AG08396 (cell line): ENCODE measurements around the gene ZBTB7C.
A peak's percentile ranks its signal among the peaks of the same experiment; 100 is the strongest.
"Not testable (repeated sequence)": the region's sequence is repeated elsewhere in the genome, so short reads cannot be mapped to it uniquely, and the experiment has no call there.

Experiments used
- DNase-seq: peaks from one replicate; pipeline ENCODE4 v3.0.0; 2012; ENCODE audit warnings: low spot score, mixed read lengths

Gene ZBTB7C

DNA sequence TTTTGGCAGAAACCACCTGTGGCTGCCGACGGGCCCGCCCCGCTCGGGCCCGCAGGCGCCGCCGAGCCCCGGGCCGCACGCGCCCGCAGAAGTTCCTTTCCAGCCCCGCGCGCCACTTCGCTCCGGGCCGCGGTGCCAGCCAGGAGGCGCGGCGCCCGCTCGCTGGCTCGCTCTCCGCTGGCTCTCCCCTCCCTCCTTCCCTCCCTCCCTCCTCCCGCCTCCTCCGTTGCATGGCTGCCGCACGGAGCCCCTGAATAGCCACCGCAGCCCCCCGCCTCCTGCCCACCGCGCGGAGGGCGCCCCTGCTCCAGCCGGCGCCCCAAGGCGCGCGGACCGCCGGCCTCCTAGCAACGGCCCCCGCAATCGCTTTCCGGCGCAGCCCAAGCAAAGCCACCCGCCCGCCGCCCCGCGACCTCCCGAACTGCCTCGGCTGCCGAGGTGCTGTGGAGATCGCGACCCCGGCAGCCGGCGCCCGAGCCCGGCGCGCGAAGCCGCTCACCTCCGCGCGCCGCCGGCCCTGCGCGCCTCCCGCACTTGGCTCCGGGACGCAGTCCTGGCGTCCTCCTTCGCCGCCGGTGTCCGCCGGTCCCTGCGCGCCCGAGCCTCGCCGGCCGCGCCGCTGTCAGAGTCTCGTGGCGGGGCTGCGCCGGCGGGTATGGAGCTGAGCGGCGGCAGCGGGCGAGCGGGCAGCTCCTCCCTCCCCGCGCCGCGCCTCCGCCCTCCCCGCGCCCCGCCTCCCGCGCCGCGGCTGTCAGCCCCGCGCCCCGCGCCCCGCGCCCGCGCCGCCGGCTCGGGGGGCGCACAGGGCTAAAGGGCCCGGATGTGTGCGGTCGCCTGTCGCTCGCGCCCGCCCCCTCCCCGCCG lies at the start of gene ZBTB7C:
TSS of gene ZBTB7C (minus strand) at position 657 of the 864 bp plus-strand sequence.
- DNase-seq: peak; percentile 69

DNA sequence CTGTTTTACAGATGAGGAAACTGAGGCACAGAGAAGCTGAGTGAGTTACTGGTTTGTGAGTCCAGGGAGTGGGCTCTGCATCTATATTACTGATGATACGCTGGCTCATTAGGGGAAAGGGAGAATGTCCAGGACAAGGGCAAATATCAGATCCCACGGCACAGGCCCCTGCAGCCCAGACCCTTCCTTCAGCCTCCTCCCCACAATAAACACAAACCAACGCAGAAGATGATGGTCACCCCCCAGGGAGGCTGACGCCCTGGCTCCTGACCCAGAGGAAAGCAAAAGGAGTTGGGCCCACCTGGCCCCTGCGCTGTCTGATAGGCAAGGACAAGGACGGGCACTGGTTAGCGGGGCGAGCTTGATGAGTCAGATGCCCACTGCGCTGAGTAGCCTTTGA lies 47.7 kb upstream of the ZBTB7C start:
- DNase-seq: no peak

DNA sequence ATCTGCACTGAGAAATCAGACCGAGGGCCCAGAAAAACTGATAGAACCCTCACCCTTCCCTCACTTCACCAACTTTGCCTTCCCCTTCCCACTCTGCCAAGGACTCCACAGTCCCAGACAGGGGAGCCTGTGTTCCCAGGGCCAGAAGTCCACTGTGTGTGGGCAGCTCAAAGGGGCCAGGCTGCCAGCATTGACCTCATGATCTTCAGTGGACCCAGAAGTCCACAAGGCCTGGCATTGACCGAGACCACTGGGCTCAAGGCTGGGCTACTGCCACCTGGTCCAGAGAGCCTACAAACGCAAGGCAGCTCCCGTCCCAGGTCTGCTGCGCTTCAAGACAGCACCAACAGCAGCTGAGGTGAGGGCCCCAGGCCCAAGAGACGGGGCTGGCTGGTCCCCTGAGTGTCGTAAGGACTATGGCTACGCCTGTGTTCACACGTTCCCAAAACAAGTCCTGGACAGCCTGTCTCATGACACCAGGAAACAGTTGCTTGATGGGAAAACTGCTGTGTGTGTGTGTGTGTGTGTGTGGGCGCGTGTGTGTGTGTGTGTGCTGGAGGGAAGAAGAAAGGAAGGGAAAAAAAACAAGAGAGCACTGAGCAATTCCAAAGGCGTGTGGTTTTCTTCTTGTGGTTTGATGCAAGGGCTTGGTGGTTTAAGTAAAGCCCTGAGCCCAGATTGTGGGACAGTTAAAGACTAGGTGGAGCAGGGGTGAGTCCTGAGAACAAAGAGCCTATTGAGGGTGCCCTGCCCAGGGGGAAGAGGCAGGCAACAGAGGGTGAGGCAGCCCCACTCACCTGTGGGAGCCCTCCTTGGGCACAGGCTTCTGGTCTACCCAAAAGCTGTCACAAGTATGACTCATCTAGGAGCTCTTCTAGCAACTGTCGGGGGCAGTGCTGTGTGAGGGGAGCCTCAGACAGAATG lies 46.6 kb upstream of the ZBTB7C start:
- peak; percentile 62 for DNase-seq

DNA sequence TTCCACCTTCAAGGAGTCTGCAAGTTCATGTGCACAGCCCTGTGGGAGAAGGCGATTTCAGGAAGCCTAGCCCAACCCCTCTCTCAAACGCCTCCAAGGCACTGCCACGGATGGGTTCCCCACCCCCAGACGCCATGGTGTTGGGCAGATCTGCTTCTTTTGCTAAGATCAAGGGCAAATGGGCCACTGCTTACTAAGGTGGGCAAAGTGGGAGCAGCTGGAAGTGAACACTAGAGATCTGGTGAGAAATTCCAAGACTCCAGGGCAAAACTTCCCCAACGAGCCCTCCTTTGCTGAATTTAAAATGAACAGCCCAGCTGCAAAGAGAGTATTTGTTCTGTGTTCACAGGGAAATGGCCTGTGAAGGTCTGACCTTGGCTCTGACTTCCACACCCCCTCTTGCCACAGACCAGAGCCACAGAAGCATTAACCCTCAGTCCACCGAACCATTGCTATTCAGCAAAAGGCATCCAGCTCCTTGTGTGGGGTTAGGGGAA lies 45.1 kb upstream of the ZBTB7C start:
- DNase-seq: no peak

GRCh38 chr18:48453330-48454066 lies 44.3 kb upstream of the ZBTB7C start:
- DNase-seq: no peak

DNA sequence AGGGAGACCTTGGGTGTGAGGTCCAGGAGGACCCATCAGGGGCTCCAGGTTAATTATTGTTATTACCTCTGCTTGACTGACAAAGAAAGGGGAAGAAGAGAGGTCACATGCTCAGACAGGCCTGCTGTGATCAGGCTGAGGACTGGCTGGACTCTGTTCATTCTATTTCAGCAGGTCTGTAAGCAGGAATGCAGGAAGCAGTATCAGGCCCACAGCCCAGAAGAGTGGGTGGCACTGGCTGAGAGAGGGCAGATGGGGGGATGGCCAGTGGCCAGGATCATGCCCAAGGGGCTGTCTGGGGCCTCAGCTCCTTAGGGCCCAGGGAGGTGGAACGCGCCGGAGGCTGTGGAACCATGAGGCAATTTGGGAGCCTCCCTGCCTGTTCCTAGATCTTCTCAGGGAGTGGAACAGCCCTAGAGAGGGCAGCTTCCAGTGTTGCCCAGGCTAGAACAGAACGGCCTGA lies 43.7 kb upstream of the ZBTB7C start:
- no peak for DNase-seq

DNA sequence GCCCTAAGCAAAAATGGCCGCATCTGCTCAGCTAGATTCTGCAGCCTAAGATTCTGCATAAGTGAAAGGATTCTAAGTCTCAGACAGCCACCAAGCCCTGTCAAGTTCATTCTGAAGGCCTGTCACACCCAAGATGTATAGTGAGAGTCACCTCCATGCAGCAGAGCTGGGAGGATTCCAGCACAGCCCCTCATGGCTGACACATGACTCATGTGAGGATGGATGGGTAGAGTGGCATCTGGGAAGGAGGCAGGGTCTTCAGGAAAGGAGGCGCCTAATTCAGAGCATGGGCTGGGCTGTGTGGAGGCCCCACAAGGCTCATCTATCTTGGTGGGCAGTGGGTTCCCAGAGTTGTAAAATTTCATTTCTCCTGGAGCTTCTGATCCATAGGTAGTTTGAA lies 41.5 kb upstream of the ZBTB7C start:
- DNase-seq: no peak

DNA sequence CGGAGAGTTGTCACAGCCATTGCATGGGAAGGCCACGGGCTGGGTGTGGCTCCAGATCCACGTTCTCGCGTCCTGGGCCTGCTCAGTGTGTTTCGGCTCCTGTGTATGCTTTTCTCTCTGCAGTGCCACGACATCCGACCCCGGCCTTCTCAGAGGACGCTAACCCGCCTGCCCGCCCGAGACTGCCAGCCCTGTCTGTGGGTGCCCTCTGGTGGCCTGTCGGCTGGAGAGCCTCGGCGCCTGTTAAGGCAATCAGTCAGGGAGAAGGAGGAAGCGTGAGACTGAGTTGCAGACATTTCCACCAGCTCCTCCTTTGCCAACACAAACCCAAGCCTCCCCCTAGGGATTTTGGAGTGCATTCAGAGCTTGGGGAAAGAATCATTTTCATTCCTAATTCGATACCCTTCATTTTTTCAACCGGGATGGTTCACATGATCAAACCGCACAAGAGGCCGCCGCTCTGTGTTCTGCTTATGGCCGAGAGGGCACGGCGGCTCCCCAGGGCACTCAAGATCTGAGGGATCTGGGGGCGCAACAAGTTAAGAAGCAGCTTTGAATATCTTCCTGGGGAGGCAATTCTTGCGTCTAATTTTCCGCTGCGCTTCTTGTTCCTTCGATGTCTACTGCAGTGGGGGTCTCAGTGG lies 37.5 kb upstream of the ZBTB7C start:
- DNase-seq: peak; percentile 77

GRCh38 chr18:48445540-48445939 lies 36.4 kb upstream of the ZBTB7C start:
- DNase-seq: peak; percentile 70

GRCh38 chr18:48442761-48443160 lies 33.6 kb upstream of the ZBTB7C start:
- DNase-seq: no peak

DNA sequence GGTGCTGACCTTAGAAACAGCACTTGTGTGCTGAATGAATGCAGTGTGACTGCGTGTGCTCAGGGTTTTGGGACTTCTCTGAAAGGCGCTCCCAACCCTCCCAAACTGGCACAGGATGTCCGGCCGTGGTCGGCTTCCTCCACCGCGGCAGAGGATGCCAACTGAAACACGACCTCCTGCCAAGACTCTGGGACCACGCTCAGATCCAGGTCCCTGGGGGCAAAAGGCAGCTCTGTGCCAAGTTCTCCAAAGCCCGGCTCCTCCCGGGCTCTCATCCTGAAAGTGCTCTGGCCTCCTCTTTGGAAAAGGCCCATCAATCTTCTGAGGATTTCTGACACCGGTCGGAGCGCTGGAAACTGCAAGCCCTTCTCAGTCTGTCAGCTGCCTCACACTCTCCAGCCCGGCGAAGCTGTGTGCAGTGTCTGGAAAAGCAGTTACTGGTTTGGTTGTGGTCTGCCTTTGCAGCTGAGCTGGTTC lies 32.3 kb upstream of the ZBTB7C start:
- no peak for DNase-seq

- no peak for DNase-seq
Measured at GRCh38 chr18:48440924-48441323, 31.7 kb upstream of the ZBTB7C start.

GRCh38 chr18:48436907-48437306 lies 27.7 kb upstream of the ZBTB7C start:
- no peak for DNase-seq

- DNase-seq: not testable (repeated sequence)
Measured at GRCh38 chr18:48434382-48434781, 25.2 kb upstream of the ZBTB7C start.

DNA sequence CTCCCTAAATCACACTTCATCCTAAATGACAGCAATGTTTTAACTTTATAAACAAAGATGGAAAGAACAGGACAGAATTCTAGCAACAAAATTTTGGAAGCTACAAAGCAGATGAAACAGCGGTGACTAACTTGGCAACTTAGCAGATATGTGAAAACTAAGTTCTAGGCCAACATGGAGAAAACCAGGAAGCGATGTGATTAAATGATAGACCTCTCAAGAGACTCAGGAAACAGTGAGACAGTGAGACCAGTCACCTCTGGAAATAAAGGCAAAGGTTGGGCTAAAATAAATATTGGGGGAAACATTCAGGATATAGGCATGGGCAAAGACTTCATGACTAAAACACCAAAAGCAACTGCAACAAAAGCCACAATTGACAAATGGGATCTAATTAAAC lies 24.4 kb upstream of the ZBTB7C start:
- no peak for DNase-seq

DNA sequence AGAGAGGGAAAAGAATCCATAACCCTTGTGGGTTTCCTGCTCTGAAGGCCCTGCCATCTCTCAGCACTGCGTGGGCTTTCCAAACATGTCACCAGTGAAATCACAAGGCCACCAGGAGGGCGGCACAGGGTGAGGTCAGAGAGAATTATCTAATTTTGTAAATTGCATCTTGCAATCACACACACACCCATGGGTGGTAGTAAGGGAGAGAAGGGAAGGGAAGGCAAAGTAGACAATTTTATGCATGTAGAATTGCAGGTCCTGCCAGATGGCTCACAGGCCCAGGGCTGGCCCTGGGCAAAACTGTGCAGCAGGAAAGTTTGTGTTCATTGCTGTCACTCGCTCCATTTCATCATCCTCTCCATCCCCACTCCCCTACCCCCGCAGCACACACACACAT lies 21.0 kb upstream of the ZBTB7C start:
- no peak for DNase-seq

- no peak for DNase-seq
Measured at GRCh38 chr18:48428475-48429177, 19.4 kb upstream of the ZBTB7C start.

DNA sequence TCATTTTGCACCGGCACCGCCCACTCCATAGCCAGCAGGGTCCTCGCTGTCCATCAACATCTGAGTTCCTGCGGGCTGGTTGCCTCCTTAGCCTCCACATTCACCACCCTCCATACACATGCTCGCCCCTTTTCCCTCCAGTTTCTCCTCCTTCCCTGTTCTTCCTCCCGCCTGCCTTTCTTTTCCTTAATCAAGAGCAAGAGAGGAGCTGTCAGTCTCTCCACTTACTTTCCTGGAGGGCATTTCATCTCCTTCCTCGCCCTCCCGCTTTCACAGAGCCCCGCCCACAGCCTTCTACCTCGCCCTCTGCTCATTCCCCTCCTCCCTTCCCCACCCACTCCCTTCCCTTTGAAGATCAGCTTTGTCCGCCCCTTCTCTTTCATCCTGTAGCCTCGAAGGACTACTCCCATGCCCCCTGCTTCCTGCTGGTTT lies 13.8 kb upstream of the ZBTB7C start:
- no peak for DNase-seq

DNA sequence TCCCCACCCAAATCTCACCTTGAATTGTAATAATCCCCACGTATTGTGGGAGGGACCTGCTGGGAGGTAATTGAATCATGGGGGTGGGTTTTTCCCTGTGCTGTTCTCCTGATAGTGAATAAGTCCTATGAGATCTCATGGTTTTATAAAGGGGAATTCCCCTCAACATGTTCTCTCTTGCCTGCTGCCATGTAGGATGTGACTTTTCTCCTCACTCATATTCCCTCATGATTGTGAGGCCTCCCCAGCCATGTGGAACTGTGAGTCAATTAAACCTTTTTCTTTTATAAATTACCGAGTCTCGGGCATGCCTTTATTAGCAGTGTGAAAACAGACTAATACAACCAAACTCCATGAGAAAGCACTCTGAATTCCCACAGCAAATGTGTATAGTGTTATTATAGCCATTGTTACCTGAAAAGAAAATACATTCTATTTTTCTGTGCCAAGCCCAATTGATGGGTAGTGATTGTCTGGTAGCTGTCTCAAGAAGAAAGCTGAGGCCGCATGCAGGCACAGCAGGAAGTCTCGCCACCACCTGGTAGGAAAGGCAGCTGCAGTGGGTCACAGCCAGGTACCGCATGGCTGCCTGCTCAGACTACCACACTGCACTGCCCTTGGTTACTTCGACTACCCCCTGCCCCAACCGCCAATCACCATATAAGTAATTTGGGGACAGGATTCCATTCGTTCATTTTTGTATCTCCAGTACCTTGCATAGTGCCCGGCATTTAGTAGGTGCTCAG lies 10.3 kb upstream of the ZBTB7C start:
- no peak for DNase-seq
